ENCODE data around the gene SCUBE1. TPM values are rescaled to one million over a fixed set of nuclear protein-coding genes. Genes with fewer than 3 reads are reported as not detected.
A peak's percentile ranks its signal among the peaks of the same experiment; 100 is the strongest.

Gene SCUBE1
- total and polyA plus RNA-seq, 5 donors: 0.03 to 1.3 (median 0.33) TPM; not detected in 1

DNA sequence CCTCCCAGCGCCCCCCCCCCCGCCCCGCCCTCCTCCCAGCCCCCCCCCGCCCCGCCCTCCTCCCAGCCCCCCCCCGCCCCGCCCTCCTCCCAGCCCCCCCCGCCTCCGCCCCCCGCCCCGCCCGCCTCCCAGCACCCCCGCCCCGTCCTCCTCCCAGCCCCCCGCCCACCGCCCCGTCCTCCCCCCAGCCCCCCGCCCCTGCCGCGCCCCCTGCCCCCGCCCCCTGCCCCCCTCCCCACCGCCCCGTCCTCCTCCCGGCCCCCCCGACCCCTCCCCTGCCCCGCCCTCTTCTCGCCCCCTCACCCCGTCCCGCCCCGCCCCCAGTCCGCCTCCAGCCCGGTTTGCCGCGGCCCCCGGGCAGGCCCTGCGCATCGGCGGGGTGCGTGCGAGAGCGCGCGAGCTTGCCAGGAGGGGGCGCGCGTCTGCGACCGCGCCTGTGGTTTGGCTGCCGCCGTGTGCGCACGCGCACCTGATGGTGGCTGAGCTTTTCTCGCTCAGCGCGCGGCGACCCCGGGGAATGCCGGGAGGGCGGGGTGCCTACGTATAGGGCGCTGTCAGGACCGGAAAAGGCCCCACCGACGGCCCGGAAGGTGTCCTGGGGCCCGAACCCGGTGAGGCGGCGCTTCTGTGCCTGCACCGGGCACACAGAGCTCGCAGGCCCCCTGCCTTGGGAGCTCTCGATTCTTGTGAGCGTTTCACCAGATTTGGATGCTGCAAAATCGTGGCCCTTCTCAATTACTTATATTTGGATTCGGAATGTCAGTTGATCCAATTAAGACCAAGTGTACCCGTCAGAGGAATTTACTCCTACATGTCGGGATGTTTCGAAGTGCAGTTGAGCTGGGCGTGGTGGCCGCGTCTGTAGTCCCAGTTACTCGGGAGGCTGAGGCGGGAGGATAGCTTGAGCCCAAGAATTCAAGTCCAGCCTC, 155.7 kb downstream of the SCUBE1 start:
- Histone ChIP-seq H3K27ac (ENCODE audit: low read length) (peak overlapping the region; percentile 93), H3K4me1 (ENCODE audit: control insufficient read depth, insufficient read depth, low read length) (peaks cover 6% of the 10 kb centered on the region), H3K4me3 (ENCODE audit: low read length) (peak overlapping the region; percentile 85), H3K9me3 (ENCODE audit: control insufficient read depth, low read length) (no peaks in the 10 kb centered on the region), H3K27me3 (ENCODE audit: control insufficient read depth, insufficient read depth) (no peaks in the 10 kb centered on the region)
- WGBS: 5% methylated on average over 56 of the region's 86 CpGs
- ATAC-seq: peak; percentile 93 to 95
- intact Hi-C loops (cut with DNase I): no loop called here
- peak; percentile 97 to 99 (median 99) for DNase-seq

DNA sequence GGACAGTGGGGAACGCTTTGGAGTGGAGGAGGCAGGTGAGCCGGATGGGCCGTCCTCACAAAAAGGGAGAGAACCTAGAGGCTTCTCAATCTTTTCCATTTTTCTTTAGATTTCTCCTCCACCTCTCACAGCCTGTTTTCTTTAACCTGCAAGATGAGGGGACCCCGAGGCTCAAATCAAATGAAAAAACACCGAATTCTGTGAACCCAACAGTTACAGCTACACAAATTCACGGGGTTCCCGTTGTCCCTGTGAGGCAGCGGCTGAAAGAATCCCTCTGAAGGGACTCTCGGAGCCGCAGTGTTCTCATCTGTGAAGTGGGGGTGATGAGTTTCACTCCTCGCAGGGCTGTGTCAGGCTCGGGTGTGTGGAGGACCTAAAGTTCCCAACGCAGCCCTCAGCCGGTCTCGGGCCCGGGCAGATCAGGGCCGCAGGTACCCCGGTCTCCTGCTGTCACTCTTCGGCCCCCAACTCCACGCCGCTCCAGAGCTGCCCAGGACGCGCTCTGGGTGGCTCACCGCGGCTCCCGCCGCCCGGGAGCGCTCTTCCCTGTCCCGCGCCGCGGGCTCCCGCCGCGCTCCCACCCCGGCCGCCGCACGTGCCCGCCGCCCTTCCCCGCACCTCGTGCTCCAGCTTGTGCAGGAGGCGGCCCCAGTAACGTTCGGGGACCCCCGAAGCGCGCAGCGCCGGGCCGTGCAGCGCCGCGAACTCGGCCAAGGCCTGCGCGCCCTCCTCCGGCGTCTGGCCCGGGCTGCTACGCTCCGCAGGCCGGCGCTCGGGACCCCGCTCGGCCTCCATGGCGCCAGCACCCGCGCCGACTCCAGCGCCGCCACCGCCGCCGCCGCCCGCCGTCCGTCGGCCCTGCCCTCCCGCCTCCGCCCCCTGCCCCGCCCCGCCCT, 156.7 kb downstream of the SCUBE1 start, which contains the start of gene TTLL12:
Gene TTLL12, minus strand, starts transcription at position 863 of the 899 bp plus-strand sequence. Its CDS starts 65 bp downstream, at position 798.
- DNase-seq: peak; percentile 56 to 84 (median 84)
- 1% methylated on average over 77 of the region's 87 CpGs for WGBS
- H3K9me3 ChIP-seq (ENCODE audit: control insufficient read depth, low read length): no peaks in the 10 kb centered on the region
- intact Hi-C loops (cut with DNase I): no loop called here
- ATAC-seq: peak; percentile 25 to 39
- H3K27me3 ChIP-seq (ENCODE audit: control insufficient read depth, insufficient read depth): no peaks in the 10 kb centered on the region
- peak within 1 kb of the TSS; percentile 93 for H3K27ac ChIP-seq (ENCODE audit: low read length)
- peak within 1 kb of the TSS; percentile 85 for H3K4me3 ChIP-seq (ENCODE audit: low read length)
- H3K4me1 ChIP-seq (ENCODE audit: control insufficient read depth, insufficient read depth, low read length): peaks cover 6% of the 10 kb centered on the region

DNA sequence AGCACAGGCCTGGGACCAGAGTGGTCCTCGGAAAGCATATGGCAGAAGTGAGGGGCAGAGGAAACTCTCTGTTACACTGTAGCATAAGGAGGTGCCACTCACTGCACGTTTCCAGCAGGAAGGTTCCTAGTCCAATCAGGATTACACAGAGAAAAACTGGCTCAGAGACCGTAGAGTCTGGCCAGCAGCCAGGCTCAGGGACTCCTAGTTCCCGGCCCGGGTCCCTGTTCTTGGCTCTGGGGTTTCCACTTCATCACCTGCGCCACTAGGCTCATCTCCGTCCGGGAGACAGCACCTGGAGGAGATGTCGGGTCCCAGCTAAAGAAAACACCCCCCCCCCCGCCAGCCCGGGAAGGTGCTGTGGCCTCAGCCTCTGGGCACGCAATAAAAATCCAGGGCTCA, 157.3 kb downstream of the SCUBE1 start:
- DNase-seq (peak; percentile 70 to 86 (median 80)), ATAC-seq (peak; percentile 5 to 12)
- WGBS: 14% methylated on average over 12 of the region's 12 CpGs
- no peaks in the 10 kb centered on the region for H3K27me3 ChIP-seq (ENCODE audit: control insufficient read depth, insufficient read depth)
- H3K9me3 ChIP-seq (ENCODE audit: control insufficient read depth, low read length): no peaks in the 10 kb centered on the region
- no peak overlapping the region for H3K27ac ChIP-seq (ENCODE audit: low read length)
- H3K4me3 ChIP-seq (ENCODE audit: low read length): peak overlapping the region; percentile 85
- H3K4me1 ChIP-seq (ENCODE audit: control insufficient read depth, insufficient read depth, low read length): peaks cover 6% of the 10 kb centered on the region
- intact Hi-C loops (cut with DNase I): no loop called here

DNA sequence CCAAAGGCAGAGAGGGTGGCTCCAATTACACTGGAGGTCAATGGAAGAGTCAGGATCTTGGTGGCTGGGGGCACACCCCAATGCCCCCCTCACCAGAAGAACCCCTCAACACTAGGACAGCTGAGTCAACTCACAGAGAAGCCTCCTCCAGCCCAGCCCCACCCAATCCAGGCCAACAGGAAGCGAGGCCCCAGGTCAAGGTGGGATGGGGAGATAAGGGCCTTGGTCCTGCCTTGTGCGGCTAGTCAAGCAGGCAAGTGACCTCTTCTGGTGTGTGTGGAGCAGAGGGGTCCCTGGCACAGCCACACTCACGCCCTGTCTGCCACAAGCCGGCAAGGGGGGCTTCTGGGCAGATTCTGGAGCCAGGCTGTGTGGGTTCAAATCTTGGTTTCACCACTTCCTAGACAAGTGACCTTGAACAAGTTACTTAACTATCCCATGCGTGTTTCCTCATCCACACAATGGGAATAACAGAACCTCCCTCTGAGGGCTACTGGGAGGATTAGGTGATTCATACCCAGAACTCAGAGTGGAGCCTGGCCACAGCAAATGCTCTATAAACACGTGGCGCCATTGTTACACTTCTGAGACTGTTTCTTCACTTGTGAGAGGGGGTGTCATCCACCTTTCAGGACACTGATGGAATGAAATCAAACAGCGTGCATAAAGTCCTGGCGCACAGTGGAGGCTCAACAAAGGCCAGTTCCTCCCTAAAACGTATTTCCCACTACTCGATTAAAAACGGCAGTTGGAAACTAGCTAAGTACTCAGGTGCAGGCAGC, 159.5 kb downstream of the SCUBE1 start:
- peaks cover 6% of the 10 kb centered on the region for H3K4me1 ChIP-seq (ENCODE audit: control insufficient read depth, insufficient read depth, low read length)
- H3K27me3 ChIP-seq (ENCODE audit: control insufficient read depth, insufficient read depth): no peaks in the 10 kb centered on the region
- H3K9me3 ChIP-seq (ENCODE audit: control insufficient read depth, low read length): no peaks in the 10 kb centered on the region
- peak in 2 of 3 donors; percentile 25 to 28 for DNase-seq
- no peak overlapping the region for H3K4me3 ChIP-seq (ENCODE audit: low read length)
- intact Hi-C loops (cut with DNase I): no loop called here
- no peak overlapping the region for H3K27ac ChIP-seq (ENCODE audit: low read length)
- ATAC-seq: no peak
- 79% methylated on average over 12 of the region's 12 CpGs for whole genome bisulfite sequencing

DNA sequence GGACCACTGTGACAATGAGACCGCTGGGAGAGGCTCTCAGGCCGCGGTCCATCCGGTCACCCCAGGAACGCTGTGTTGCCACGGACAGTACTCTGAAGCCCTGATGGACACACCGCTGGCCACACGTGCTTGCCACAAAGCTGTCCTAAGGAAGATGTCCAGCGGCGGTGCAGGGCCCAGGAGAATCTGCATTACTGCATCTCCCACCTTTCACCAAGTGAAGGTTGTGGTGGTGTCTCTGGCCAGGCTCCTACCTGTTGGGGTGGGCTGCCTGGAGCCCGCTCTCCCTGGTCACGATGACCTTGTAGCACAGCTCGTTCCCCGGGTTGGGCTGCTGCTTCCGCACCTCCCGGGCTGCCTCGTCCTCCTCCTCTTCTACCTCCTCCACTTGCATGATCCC, 160.4 kb downstream of the SCUBE1 start:
- ATAC-seq: no peak
- Histone ChIP-seq H3K27ac (ENCODE audit: low read length) (no peak overlapping the region), H3K9me3 (ENCODE audit: control insufficient read depth, low read length) (no peaks in the 10 kb centered on the region), H3K27me3 (ENCODE audit: control insufficient read depth, insufficient read depth) (no peaks in the 10 kb centered on the region), H3K4me1 (ENCODE audit: control insufficient read depth, insufficient read depth, low read length) (peaks cover 6% of the 10 kb centered on the region), H3K4me3 (ENCODE audit: low read length) (no peak overlapping the region)
- DNase-seq: peak in 1 of 3 donors; percentile 54
- 95% methylated on average over 17 of the region's 17 CpGs for WGBS
- intact Hi-C loops (cut with DNase I): no loop called here

DNA sequence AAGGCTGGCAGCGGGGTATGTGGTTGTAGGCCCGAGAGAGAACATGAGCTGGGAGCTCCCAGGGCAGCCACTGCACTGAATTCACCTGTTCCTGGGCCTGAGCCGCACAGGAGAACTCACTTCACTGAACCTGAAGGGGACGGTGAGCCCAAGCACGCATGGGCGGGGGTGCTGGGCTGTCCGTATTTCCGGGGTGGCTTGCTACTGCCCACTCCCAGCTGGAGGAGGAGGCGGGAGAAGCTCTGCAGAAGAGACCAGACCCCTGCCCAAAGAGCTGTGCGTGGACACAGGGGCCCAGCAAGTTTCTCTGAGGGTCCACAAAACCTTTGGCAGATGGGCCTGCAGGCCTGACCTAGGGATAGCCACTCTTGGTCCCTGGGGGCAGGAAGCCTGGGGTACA, 161.1 kb downstream of the SCUBE1 start:
- peak in 2 of 3 donors; percentile 14 to 50 for DNase-seq
- Histone ChIP-seq H3K4me3 (ENCODE audit: low read length) (no peak overlapping the region), H3K27me3 (ENCODE audit: control insufficient read depth, insufficient read depth) (no peaks in the 10 kb centered on the region), H3K27ac (ENCODE audit: low read length) (no peak overlapping the region), H3K4me1 (ENCODE audit: control insufficient read depth, insufficient read depth, low read length) (peaks cover 6% of the 10 kb centered on the region), H3K9me3 (ENCODE audit: control insufficient read depth, low read length) (no peaks in the 10 kb centered on the region)
- WGBS: 93% methylated on average over 10 of the region's 10 CpGs
- ATAC-seq: no peak
- intact Hi-C loops (cut with DNase I): no loop called here

DNA sequence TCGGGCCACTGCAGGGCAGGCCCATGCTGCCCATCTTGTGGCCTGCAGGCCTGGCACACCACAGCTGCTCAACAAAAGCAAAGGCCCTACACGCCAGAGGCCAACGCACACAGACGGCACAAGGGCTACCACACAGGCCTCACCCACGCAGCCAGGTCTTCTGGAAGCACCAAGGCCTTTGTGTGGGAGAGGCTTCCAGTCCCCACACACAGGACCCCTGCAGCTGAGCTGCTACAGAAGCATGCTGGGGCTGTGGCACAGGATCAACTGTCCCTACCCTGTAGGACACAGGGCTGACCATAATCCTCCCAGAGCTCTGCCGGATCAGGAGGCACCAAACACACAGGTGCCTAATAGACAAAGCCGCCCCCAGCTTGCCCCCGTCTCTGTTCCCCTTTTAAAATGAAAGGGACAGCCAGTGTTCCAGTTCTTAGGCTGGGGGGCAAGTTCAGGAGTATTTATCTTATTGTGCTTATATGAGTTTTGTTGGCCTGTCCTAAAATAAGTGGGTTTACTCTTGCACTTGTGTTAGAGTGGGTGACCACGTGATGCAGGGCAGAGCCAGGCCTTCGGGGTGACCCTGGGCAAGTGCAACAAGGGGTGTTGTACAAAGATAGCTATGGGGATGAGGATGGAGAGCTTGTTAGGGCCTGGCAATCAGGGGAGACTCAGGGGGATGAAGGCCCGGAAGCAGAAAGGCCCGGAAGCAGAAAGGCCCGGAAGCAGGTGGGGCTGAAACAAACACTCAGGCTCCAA, 161.7 kb downstream of the SCUBE1 start:
- ATAC-seq (no peak), DNase-seq (peak in 2 of 3 donors; percentile 43 to 51)
- Histone ChIP-seq H3K27ac (ENCODE audit: low read length) (no peak overlapping the region), H3K9me3 (ENCODE audit: control insufficient read depth, low read length) (no peaks in the 10 kb centered on the region), H3K27me3 (ENCODE audit: control insufficient read depth, insufficient read depth) (no peaks in the 10 kb centered on the region), H3K4me3 (ENCODE audit: low read length) (no peak overlapping the region), H3K4me1 (ENCODE audit: control insufficient read depth, insufficient read depth, low read length) (peaks cover 6% of the 10 kb centered on the region)
- 93% methylated on average over 13 of the region's 13 CpGs for whole genome bisulfite sequencing
- intact Hi-C loops (cut with DNase I): no loop called here

DNA sequence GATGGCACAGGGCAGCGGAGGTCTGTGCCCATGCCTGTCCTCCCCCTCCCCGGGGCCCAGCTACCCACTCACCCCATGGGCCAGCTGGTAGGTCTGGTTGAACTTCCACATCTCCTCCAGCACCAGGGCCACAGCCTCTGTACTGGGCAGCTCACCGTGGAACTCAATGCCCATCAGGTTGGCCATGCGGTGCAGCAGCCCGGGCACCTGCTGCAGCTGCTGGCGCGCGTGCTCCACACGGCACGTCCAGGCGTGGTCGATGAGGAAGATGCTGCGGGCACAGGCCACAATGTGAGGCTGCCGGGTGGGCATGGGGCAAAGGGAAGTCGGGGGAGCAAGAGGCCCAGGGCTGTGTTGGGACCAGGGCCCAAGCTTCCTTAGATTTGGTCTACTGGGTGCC, 162.5 kb downstream of the SCUBE1 start:
- Histone ChIP-seq H3K27me3 (ENCODE audit: control insufficient read depth, insufficient read depth) (no peaks in the 10 kb centered on the region), H3K4me3 (ENCODE audit: low read length) (no peak overlapping the region), H3K4me1 (ENCODE audit: control insufficient read depth, insufficient read depth, low read length) (peaks cover 2% of the 10 kb centered on the region), H3K27ac (ENCODE audit: low read length) (no peak overlapping the region), H3K9me3 (ENCODE audit: control insufficient read depth, low read length) (no peaks in the 10 kb centered on the region)
- DNase-seq (peak in 2 of 3 donors; percentile 34 to 60), ATAC-seq (no peak)
- WGBS: 93% methylated on average over 15 of the region's 15 CpGs
- intact Hi-C loops (cut with DNase I): no loop called here

DNA sequence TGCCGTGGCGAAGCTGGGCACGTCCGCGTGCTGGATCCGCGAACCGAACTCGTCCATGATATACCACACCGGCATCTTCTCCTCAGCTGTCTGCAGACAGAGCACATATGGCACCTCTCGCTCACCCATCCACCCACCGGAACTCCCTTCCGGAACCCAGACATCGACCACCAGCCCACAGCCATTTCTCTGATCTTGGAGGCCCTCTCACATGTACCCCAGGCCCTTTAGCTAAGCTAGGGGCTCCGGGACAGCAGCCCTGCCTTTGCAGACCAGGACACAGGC, 163.3 kb downstream of the SCUBE1 start:
- H3K4me1 ChIP-seq (ENCODE audit: control insufficient read depth, insufficient read depth, low read length): no peaks in the 10 kb centered on the region
- H3K27ac ChIP-seq (ENCODE audit: low read length): no peak overlapping the region
- WGBS: 97% methylated on average over 15 of the region's 15 CpGs
- H3K4me3 ChIP-seq (ENCODE audit: low read length): no peak overlapping the region
- no peaks in the 10 kb centered on the region for H3K27me3 ChIP-seq (ENCODE audit: control insufficient read depth, insufficient read depth)
- intact Hi-C loops (cut with DNase I): no loop called here
- no peak for ATAC-seq
- DNase-seq: peak in 2 of 3 donors; percentile 11 to 28
- no peaks in the 10 kb centered on the region for H3K9me3 ChIP-seq (ENCODE audit: control insufficient read depth, low read length)

Measured in right cardiac atrium (tissue), 5 donors.